Measurements from ENCODE around the gene CBFA2T3. TPM values are rescaled to one million over a fixed set of nuclear protein-coding genes. Genes with fewer than 3 reads are reported as not detected.

The CBFA2T3 gene
- total and polyA plus RNA-seq, 7 experiments from 2014 or later: 0.14 to 25.2 (median 0.38) TPM; not detected in 1

DNA sequence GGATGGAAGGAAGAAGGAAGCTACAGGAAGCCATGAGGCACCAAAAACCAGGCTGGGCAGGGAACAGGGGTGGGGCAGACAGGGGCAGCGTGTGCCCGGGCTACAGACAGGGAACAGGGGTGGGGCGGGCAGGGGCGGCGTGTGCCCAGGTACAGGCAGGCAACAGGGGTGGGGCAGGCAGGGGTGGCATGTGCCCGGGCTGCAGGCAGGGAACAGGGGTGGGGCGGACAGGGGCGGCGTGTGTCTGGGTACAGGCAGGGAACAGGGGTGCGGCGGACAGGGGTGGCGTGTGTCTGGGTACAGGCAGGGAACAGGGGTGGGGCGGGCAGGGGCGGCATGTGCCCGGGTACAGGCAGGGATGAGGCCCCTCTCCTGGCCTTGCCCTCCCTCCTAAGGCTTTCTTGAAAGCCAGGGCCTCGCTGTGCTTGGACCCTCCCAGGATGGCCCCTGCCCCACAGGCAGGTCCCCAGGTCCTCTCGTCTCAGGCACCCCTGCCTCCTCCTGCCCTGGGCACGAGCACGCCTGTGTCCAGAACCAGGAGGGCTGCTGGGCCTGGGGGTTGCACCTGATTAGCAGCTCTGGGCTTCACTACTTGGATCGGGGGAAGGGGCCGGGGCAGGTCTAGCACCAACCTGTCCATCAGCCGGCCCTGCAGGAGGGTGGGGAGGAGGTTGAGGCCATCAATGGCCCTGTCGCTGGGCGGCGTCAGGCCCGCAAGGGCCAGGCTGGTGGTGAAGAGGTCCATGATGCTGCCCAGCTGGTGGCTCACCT is 150.8 kb downstream of the CBFA2T3 start:
- peak overlapping the region in 1 of 9 donors; percentile 71 for H3K27ac Mint-ChIP-seq
- H3K4me3 Mint-ChIP-seq: no peak overlapping the region
- no peaks in the 10 kb centered on the region for H3K4me1 Mint-ChIP-seq
- H3K9me3 Mint-ChIP-seq: no peaks in the 10 kb centered on the region
- DNase-seq (no peak), ATAC-seq (no peak)
- H3K27me3 Mint-ChIP-seq: no peaks in the 10 kb centered on the region
- no peaks in the 10 kb centered on the region for H3K27me3 ChIP-seq (ENCODE audit: control insufficient read depth in 2 of 2, insufficient read depth in 2 of 2, low read length in 2 of 2)
- intact Hi-C loops (cut with micrococcal nuclease): no loop called here
- H3K27ac ChIP-seq (ENCODE audit: low read depth, low read length): no peak overlapping the region
- H3K36me3 Mint-ChIP-seq: peaks cover 0 to 6% (median 0%) of the 10 kb centered on the region in 5 donors
- ChIA-PET CTCF (no interaction called here), POLR2A (no interaction called here)
- H3K4me3 ChIP-seq (ENCODE audit: low read length): no peak overlapping the region
- no peaks in the 10 kb centered on the region for H3K4me1 ChIP-seq (ENCODE audit: control insufficient read depth in 2 of 2, insufficient read depth in 2 of 2, low read length in 2 of 2)
- H3K36me3 ChIP-seq (ENCODE audit: control insufficient read depth in 2 of 3, insufficient read depth in 3 of 3, low read length in 3 of 3): peaks cover 0 to 58% (median 0%) of the 10 kb centered on the region in 3 experiments
- H3K9me3 ChIP-seq (ENCODE audit: control insufficient read depth in 2 of 3, low read length in 3 of 3): no peaks in the 10 kb centered on the region

DNA sequence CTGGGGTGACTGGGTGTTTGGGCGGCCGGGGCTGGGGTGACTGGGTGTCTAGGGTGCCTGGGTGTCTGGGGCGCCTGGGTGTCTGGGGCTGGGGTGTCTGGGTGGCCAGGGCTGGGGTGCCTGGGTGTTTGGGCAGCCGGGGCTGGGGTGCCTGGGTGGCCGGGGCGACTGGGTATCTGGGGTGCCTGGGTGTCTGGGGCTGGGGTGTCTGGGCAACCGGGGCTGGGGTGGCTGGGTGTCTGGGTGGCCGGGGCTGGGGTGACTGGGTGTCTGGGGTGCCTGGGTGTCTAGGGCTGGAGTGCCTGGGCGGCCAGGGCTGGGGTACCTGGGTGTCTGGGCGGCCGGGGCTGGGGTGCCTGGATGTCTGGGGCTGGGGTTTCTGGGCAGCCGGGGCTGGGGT is 151.9 kb downstream of the CBFA2T3 start:
- ChIA-PET CTCF (no interaction called here), POLR2A (no interaction called here)
- H3K4me1 Mint-ChIP-seq: no peaks in the 10 kb centered on the region

More for the DNA sequence above, 151.9 kb downstream of the CBFA2T3 start:
- Histone ChIP-seq H3K4me3 (ENCODE audit: low read length) (no peak overlapping the region), H3K4me1 (ENCODE audit: control insufficient read depth in 2 of 2, insufficient read depth in 2 of 2, low read length in 2 of 2) (no peaks in the 10 kb centered on the region), H3K9me3 (ENCODE audit: control insufficient read depth in 2 of 3, low read length in 3 of 3) (no peaks in the 10 kb centered on the region), H3K36me3 (ENCODE audit: control insufficient read depth in 2 of 3, insufficient read depth in 3 of 3, low read length in 3 of 3) (peaks cover 0 to 56% (median 0%) of the 10 kb centered on the region in 3 experiments), H3K27ac (ENCODE audit: low read depth, low read length) (no peak overlapping the region), H3K27me3 (ENCODE audit: control insufficient read depth in 2 of 2, insufficient read depth in 2 of 2, low read length in 2 of 2) (no peaks in the 10 kb centered on the region)
- H3K36me3 Mint-ChIP-seq: peaks cover 0 to 6% (median 0%) of the 10 kb centered on the region in 5 donors
- H3K9me3 Mint-ChIP-seq: no peaks in the 10 kb centered on the region
- no peak overlapping the region for H3K27ac Mint-ChIP-seq
- H3K4me3 Mint-ChIP-seq: no peak overlapping the region
- DNase-seq: no peak
- no peaks in the 10 kb centered on the region for H3K27me3 Mint-ChIP-seq
- no peak for ATAC-seq
- intact Hi-C loops (cut with micrococcal nuclease): no loop called here

Other genes with a start within 250 kb of the CBFA2T3 start
- 100 to 1,000 TPM in 4 of 5 experiments, 10 to 100 TPM in 1; 84.5 to 237 (median 124) TPM for gene PIEZO1, start 192.0 kb downstream of the CBFA2T3 start, total RNA-seq
- gene PIEZO1, start 192.0 kb downstream of the CBFA2T3 start, polyA plus RNA-seq: 10 to 100 TPM in 1 of 2 donors, 1 to 10 TPM in 1; 3.6 to 12.2 TPM
- 10 to 100 TPM in 1 of 5 experiments, 1 to 10 TPM in 1, under 1 TPM in 2, not detected in 1; 0.35 to 79.2 (median 1.6) TPM for gene CDT1, start 173.4 kb downstream of the CBFA2T3 start, total RNA-seq
- under 1 TPM; 0.09 to 0.19 TPM for gene CDT1, start 173.4 kb downstream of the CBFA2T3 start, polyA plus RNA-seq
- 100 to 1,000 TPM; 134 to 178 (median 161) TPM for gene APRT, start 165.3 kb downstream of the CBFA2T3 start, total RNA-seq
- gene APRT, start 165.3 kb downstream of the CBFA2T3 start, polyA plus RNA-seq: 100 to 1,000 TPM; 446 to 513 TPM
- 10 to 100 TPM; 48.6 to 64.3 (median 57.5) TPM for gene GALNS, start 120.3 kb downstream of the CBFA2T3 start, total RNA-seq
- 10 to 100 TPM in 1 of 2 donors, 1 to 10 TPM in 1; 9.8 to 11.1 TPM for gene GALNS, start 120.3 kb downstream of the CBFA2T3 start, polyA plus RNA-seq
- gene TRAPPC2L, start 120.1 kb downstream of the CBFA2T3 start, total RNA-seq: 10 to 100 TPM; 32.3 to 73.4 (median 60.1) TPM
- 100 to 1,000 TPM in 1 of 2 donors, 10 to 100 TPM in 1; 96.8 to 112 TPM for gene TRAPPC2L, start 120.1 kb downstream of the CBFA2T3 start, polyA plus RNA-seq
- gene PABPN1L, start 110.5 kb downstream of the CBFA2T3 start, total RNA-seq: not detected
- not detected for gene PABPN1L, start 110.5 kb downstream of the CBFA2T3 start, polyA plus RNA-seq
- 10 to 100 TPM; 61.9 to 84.1 (median 74.3) TPM for gene ACSF3, start 116.6 kb upstream of the CBFA2T3 start, total RNA-seq
- gene ACSF3, start 116.6 kb upstream of the CBFA2T3 start, polyA plus RNA-seq: 10 to 100 TPM; 26.2 to 45.7 TPM
- not detected for gene CDH15, start 194.5 kb upstream of the CBFA2T3 start, total RNA-seq
- not detected for gene CDH15, start 194.5 kb upstream of the CBFA2T3 start, polyA plus RNA-seq
- 1 to 10 TPM; 1.1 to 4.4 (median 2.8) TPM for gene SLC22A31, start 223.3 kb upstream of the CBFA2T3 start, total RNA-seq
- under 1 TPM; 0.33 to 0.55 TPM for gene SLC22A31, start 223.3 kb upstream of the CBFA2T3 start, polyA plus RNA-seq
- 10 to 100 TPM in 2 of 5 experiments, 1 to 10 TPM in 3; 6.0 to 13.5 (median 6.5) TPM for gene ZNF778, start 240.5 kb upstream of the CBFA2T3 start, total RNA-seq
- 1 to 10 TPM; 4.0 to 6.8 TPM for gene ZNF778, start 240.5 kb upstream of the CBFA2T3 start, polyA plus RNA-seq